CD4-positive, CD25-positive, alpha-beta regulatory T cell (primary cell): Measurements from ENCODE around the gene IL17RD. TPM values are rescaled to one million over a fixed set of nuclear protein-coding genes. Genes with fewer than 3 reads are reported as not detected.

Source experiments
- ATAC-seq, 2 donors: fragments of 150-1000 bp; cut with Tn5 transposase; one replicate each; pipeline ENCODE4 v1.10.0; 2021; ENCODE audit warnings: low read depth in 2 of 2, moderate number of reproducible peaks in 2 of 2, moderate library complexity in 1 of 2
- DNase-seq, 3 donors: peaks; one replicate each; pipeline versions ENCODE4 v3.0.0 to v3.0.0-alpha.2; 2012 to 2022; ENCODE audit warnings: mixed read lengths in 1 of 3
- H3K27ac ChIP-seq: one replicate; pipeline ENCODE4 v1.7.0; 2013; ENCODE audit warnings: mild to moderate bottlenecking, low read length; ENCODE audit not compliant: insufficient read depth, poor library complexity, severe bottlenecking
- H3K27me3 ChIP-seq: one replicate; pipeline ENCODE4 v1.7.0; 2013; ENCODE audit warnings: low read length; ENCODE audit not compliant: control insufficient read depth, insufficient read depth
- H3K36me3 ChIP-seq: one replicate; pipeline ENCODE4 v1.7.0; 2013; ENCODE audit warnings: mild to moderate bottlenecking, low read length, moderate library complexity; ENCODE audit not compliant: control insufficient read depth, insufficient read depth
- H3K4me1 ChIP-seq: 2 replicates; pipeline ENCODE4 v1.7.0; 2013; ENCODE audit warnings: mild to moderate bottlenecking, low read length; ENCODE audit not compliant: insufficient read depth, control insufficient read depth, poor library complexity, severe bottlenecking
- H3K4me3 ChIP-seq: one replicate; pipeline ENCODE4 v1.7.0; 2013; ENCODE audit warnings: low read depth, mild to moderate bottlenecking, low read length, moderate library complexity
- H3K9me3 ChIP-seq, 2 experiments: 1 replicate in 1 of 2; 2 replicates in 1 of 2; pipeline ENCODE4 v1.7.0; 2013; ENCODE audit warnings: low read length in 2 of 2, mild to moderate bottlenecking in 1 of 2, moderate library complexity in 1 of 2; ENCODE audit not compliant: control insufficient read depth in 2 of 2
- H3K27ac Mint-ChIP-seq, 3 donors: one replicate each; pipeline ENCODE4 v1.8.0; 2020 to 2022; ENCODE audit warnings: mild to moderate bottlenecking in 3 of 3, mixed read lengths in 3 of 3, moderate library complexity in 2 of 3
- H3K27me3 Mint-ChIP-seq: one replicate; pipeline ENCODE4 v1.8.0; 2022; ENCODE audit warnings: mild to moderate bottlenecking, mixed read lengths
- H3K36me3 Mint-ChIP-seq: one replicate; pipeline ENCODE4 v1.8.0; 2020; ENCODE audit warnings: mixed read lengths
- H3K4me1 Mint-ChIP-seq, 4 donors: one replicate each; pipeline ENCODE4 v1.8.0; 2020 to 2022; ENCODE audit warnings: mixed read lengths in 4 of 4, mild to moderate bottlenecking in 1 of 4
- H3K4me3 Mint-ChIP-seq, 4 donors: one replicate each; pipeline ENCODE4 v1.8.0; 2020 to 2022; ENCODE audit warnings: mild to moderate bottlenecking in 4 of 4, mixed read lengths in 4 of 4, moderate library complexity in 3 of 4
- H3K9me3 Mint-ChIP-seq, 7 donors: one replicate each; pipeline ENCODE4 v1.8.0; 2020 to 2022; ENCODE audit warnings: mixed read lengths in 7 of 7, mild to moderate bottlenecking in 3 of 7, moderate library complexity in 2 of 7
- polyA plus RNA-seq, 4 donors: library from polyadenylated mRNA; unstranded; fragments of 300-500 nt; fragmentation: Illumina TruSeq; gene quantifications; one replicate each; pipeline ENCODE4 v1.2.3, GENCODE V29; 2021
- total RNA-seq: library from RNA; stranded (reverse); gene quantifications from one replicate; pipeline ENCODE4 v1.2.3, GENCODE V29; 2022

IL17RD gene
- total and polyA plus RNA-seq, 5 donors from 2014 or later, result not detected

DNA sequence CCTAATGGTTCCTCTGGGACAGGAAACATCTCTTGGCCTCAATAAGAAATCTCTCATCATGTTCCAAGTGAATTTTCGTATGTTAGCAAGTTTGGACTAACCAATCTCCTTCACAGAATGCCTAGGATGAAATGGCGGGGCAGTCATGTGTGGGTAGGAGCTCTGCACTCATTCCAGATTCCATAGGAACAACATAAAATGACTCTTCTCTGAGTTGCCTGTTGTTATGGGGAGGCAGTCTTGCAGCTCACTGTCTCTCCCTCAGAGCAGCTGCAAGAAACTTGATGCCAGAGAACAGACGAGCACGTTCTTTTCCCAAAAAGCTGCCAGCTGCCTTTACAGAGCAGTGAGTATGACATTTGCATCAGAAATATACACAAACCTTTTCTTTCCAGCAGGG lies 70.6 kb downstream of the IL17RD start:
- Mint-ChIP-seq H3K27ac (peak overlapping the region in 1 of 3 donors; percentile 45), H3K4me1 (peaks cover 0 to 2% (median 0%) of the 10 kb centered on the region in 4 donors), H3K27me3 (no peaks in the 10 kb centered on the region), H3K4me3 (no peak overlapping the region), H3K36me3 (no peaks in the 10 kb centered on the region), H3K9me3 (no peaks in the 10 kb centered on the region)
- no peak for ATAC-seq
- Histone ChIP-seq H3K27me3 (no peaks in the 10 kb centered on the region), H3K9me3 (no peaks in the 10 kb centered on the region), H3K36me3 (no peaks in the 10 kb centered on the region), H3K4me1 (no peaks in the 10 kb centered on the region), H3K27ac (no peak overlapping the region), H3K4me3 (no peak overlapping the region)
- no peak for DNase-seq

DNA sequence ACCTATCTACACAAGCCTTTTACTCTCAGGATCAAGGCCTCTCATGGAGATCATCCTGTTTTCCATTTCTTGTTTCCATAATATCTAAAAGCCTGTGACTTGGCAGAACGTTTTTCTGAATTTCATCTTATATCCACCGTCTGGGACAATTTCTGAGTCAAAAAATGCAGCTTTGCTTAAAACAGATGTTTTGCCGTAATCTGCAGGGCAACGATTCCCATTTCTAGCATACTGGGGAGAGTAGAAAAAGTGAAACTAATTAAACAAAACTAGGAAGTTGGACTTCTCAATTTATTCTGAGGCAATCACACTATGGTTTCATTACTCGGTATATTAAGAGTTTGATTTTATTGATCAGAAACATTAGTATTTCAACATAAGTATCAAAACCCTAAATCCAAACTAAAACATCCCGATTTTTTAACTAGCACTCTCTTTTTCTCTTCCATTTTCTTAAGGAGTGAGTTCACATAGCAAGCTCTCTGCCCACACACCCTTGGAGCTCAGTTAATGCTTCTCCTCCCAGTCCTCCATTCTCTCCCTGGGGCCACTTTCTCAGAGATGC lies 71.1 kb downstream of the IL17RD start:
- DNase-seq (no peak), ATAC-seq (no peak)
- no peaks in the 10 kb centered on the region for H3K27me3 Mint-ChIP-seq
- peaks cover 0 to 2% (median 0%) of the 10 kb centered on the region in 4 donors for H3K4me1 Mint-ChIP-seq
- H3K4me1 ChIP-seq, result no peaks in the 10 kb centered on the region
- H3K27me3 ChIP-seq, result no peaks in the 10 kb centered on the region
- no peak overlapping the region for H3K27ac ChIP-seq
- no peaks in the 10 kb centered on the region for H3K9me3 ChIP-seq
- H3K4me3 Mint-ChIP-seq, result no peak overlapping the region
- H3K36me3 ChIP-seq, result no peaks in the 10 kb centered on the region
- no peaks in the 10 kb centered on the region for H3K36me3 Mint-ChIP-seq
- no peak overlapping the region for H3K4me3 ChIP-seq
- H3K27ac Mint-ChIP-seq, result peak overlapping the region in 1 of 3 donors; percentile 45
- no peaks in the 10 kb centered on the region for H3K9me3 Mint-ChIP-seq

DNA sequence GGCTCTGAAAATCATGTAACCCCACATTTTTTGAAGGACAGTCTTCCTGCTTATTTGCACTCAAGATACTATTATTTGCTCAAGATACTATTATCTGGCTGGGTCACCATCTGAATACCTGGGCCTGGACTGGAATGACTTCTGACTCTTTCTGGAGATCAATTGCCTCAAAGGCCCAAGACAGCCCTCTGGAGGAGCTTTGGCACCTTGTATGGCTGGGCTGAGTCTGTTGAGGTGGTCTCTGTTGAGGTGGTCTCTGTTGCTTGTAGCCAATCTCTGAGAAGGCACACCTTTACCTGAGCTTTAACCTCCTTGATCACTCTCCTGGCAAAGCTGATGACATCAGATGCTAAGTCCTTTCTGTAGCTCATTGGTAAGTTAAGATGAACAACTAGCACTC lies 71.7 kb downstream of the IL17RD start:
- no peak overlapping the region for H3K27ac Mint-ChIP-seq
- H3K27me3 ChIP-seq, result no peaks in the 10 kb centered on the region
- H3K27me3 Mint-ChIP-seq, result no peaks in the 10 kb centered on the region
- no peaks in the 10 kb centered on the region for H3K4me1 ChIP-seq
- H3K4me1 Mint-ChIP-seq, result peaks cover 0 to 2% (median 0%) of the 10 kb centered on the region in 4 donors
- no peaks in the 10 kb centered on the region for H3K36me3 Mint-ChIP-seq
- no peak overlapping the region for H3K4me3 Mint-ChIP-seq
- ATAC-seq, result no peak
- no peak for DNase-seq
- H3K36me3 ChIP-seq, result no peaks in the 10 kb centered on the region
- H3K27ac ChIP-seq, result no peak overlapping the region
- no peak overlapping the region for H3K4me3 ChIP-seq
- H3K9me3 Mint-ChIP-seq, result no peaks in the 10 kb centered on the region
- no peaks in the 10 kb centered on the region for H3K9me3 ChIP-seq

DNA sequence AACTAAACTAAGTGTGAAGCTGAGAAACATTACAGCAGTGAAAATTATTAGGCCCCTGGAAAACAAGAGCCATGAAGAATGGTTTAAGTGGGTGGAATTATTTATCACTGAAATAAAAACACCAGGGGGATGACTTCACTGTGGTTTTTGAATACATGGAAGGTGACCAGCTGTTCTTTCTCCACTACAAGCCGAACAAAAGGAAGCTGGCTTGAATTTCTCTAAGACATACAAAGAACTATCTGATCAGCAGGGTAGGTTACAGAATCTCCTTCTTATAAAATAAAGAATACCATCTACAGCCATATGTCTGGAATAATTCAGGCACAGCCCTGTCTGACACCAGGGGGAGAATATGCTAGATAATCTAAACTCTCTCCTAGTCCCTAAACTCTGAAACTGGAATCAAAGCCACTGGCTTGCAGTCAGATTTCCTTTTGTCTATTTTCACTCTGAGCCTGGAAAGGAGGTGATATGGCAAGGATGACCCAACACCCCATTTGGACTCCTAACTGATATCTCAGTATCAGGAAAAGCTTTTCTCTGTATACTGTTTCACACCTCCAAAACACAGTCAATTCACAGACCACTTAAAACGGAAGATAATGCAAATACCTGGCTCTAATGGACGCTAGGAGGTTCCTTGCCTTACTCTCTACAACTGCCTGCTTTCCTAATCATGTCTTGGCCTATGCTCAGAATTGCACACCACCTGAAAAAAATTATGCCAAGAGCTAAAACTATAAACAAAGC lies 73.5 kb downstream of the IL17RD start:
- no peak for DNase-seq
- Mint-ChIP-seq H3K27ac (no peak overlapping the region), H3K36me3 (no peaks in the 10 kb centered on the region), H3K4me3 (no peak overlapping the region), H3K9me3 (no peaks in the 10 kb centered on the region), H3K27me3 (peaks cover 6% of the 10 kb centered on the region), H3K4me1 (peaks cover 0 to 2% (median 0%) of the 10 kb centered on the region in 4 donors)
- no peak for ATAC-seq
- no peaks in the 10 kb centered on the region for H3K4me1 ChIP-seq
- no peaks in the 10 kb centered on the region for H3K27me3 ChIP-seq
- no peaks in the 10 kb centered on the region for H3K36me3 ChIP-seq
- H3K4me3 ChIP-seq, result no peak overlapping the region
- no peaks in the 10 kb centered on the region for H3K9me3 ChIP-seq
- H3K27ac ChIP-seq, result no peak overlapping the region

DNA sequence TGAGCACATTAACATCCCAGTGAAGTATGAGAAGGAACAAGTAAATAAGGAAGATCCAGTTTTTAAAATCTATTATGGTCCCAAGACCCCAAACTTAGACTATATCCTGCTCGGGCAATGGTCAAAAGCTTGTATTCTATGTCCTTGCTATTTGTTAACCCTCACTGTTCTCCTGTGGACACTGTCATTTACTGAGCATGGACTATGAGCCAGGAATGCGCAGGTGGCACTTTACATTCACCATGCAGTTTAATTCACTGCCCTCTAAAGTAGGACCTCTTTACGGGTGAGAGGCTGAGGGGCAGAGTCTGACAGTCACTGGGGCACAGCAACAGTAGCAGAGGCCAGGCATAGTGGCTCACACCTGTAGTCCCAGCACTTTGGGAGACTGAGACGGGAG lies 76.1 kb downstream of the IL17RD start:
- H3K27ac Mint-ChIP-seq, result no peak overlapping the region
- no peak overlapping the region for H3K4me3 ChIP-seq
- peaks cover 0 to 2% (median 0%) of the 10 kb centered on the region in 7 donors for H3K9me3 Mint-ChIP-seq
- no peaks in the 10 kb centered on the region for H3K9me3 ChIP-seq
- no peaks in the 10 kb centered on the region for H3K36me3 ChIP-seq
- H3K27ac ChIP-seq, result no peak overlapping the region
- H3K36me3 Mint-ChIP-seq, result no peaks in the 10 kb centered on the region
- DNase-seq (no peak), ATAC-seq (no peak)
- H3K4me1 Mint-ChIP-seq, result peaks cover 0 to 2% (median 0%) of the 10 kb centered on the region in 4 donors
- peaks cover 6% of the 10 kb centered on the region for H3K27me3 Mint-ChIP-seq
- H3K4me3 Mint-ChIP-seq, result no peak overlapping the region
- H3K4me1 ChIP-seq, result no peaks in the 10 kb centered on the region
- H3K27me3 ChIP-seq, result no peaks in the 10 kb centered on the region

DNA sequence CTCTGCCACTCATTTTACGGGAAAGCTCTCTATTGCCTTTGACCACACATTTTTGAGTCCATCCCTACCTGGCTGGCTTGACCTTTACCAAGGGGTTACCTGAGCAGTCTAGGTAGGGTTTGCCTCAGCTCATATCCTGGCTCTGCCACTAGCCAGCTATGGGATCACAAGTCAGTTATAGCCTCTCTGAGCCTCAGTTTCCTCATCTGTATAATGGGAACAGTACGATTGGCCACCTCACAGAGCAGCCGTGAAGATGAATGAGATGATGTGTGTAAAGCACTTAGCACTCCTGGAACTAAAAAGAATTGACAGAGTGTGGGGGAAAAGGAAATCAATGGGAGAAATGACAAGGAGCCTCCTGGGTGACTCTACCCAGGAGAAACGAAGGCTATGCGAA lies 76.7 kb downstream of the IL17RD start:
- H3K4me3 Mint-ChIP-seq, result no peak overlapping the region
- no peaks in the 10 kb centered on the region for H3K9me3 ChIP-seq
- no peaks in the 10 kb centered on the region for H3K36me3 ChIP-seq
- no peaks in the 10 kb centered on the region for H3K27me3 ChIP-seq
- no peak overlapping the region for H3K4me3 ChIP-seq
- no peaks in the 10 kb centered on the region for H3K36me3 Mint-ChIP-seq
- no peaks in the 10 kb centered on the region for H3K4me1 Mint-ChIP-seq
- H3K27ac Mint-ChIP-seq, result no peak overlapping the region
- peaks cover 6% of the 10 kb centered on the region for H3K27me3 Mint-ChIP-seq
- ATAC-seq (no peak), DNase-seq (no peak)
- H3K4me1 ChIP-seq, result no peaks in the 10 kb centered on the region
- H3K9me3 Mint-ChIP-seq, result peaks cover 0 to 2% (median 0%) of the 10 kb centered on the region in 7 donors
- no peak overlapping the region for H3K27ac ChIP-seq

DNA sequence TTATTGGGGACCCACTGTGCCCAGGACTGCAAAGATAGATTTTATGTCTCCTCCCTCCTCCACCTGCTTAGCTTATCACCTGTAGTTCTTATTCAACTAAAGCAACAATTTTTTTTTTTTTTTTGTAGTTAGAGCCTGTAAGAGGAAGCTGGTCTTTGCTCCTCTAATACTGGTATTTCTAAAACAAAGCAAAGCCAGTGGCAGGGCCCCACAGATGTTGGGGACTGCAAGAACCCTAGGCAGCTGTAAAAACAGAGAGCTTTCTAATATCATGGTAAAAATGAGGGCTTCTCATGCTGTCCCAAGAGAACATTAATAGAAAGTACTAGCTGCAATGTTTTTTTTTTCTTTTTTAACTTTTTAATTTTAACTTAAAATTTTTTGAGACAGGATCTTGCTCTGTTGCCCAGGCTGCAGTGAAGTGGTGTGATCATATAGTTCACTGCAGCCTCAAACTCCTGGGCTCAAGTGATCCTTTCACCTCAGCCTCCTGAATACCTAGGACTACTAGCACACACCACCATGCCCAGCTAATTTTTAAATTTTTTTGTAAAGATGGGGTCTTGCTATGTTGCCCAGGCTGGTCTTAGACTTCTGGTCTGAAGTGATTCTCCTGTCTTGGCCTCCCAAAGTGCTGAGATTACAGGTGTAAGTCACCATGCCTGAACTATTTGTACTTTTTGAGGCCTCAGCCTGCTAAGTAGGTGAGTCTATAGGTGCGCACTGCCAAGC lies 77.6 kb downstream of the IL17RD start:
- H3K36me3 Mint-ChIP-seq, result no peaks in the 10 kb centered on the region
- no peak overlapping the region for H3K4me3 Mint-ChIP-seq
- no peaks in the 10 kb centered on the region for H3K4me1 ChIP-seq

More for the DNA sequence above, 77.6 kb downstream of the IL17RD start:
- H3K27ac ChIP-seq, result no peak overlapping the region
- Mint-ChIP-seq H3K27ac (no peak overlapping the region), H3K27me3 (peaks cover 6% of the 10 kb centered on the region), H3K4me1 (no peaks in the 10 kb centered on the region), H3K9me3 (peaks cover 0 to 2% (median 0%) of the 10 kb centered on the region in 7 donors)
- no peak for DNase-seq
- no peaks in the 10 kb centered on the region for H3K9me3 ChIP-seq
- no peaks in the 10 kb centered on the region for H3K27me3 ChIP-seq
- no peak for ATAC-seq
- H3K36me3 ChIP-seq, result no peaks in the 10 kb centered on the region
- no peak overlapping the region for H3K4me3 ChIP-seq
